HG03025 (cell line): ENCODE measurements around the gene NOTUM.
"Not testable (repeated sequence)": the region's sequence is repeated elsewhere in the genome, so short reads cannot be mapped to it uniquely, and the experiment has no call there.

Experiments used
- ATAC-seq: cut with Tn5 transposase; IDR thresholded peaks from one replicate; pipeline ENCODE4 v1.9.1; 2021; ENCODE audit warnings: mild to moderate bottlenecking, moderate library complexity; ENCODE audit not compliant: unreplicated experiment, low FRiP score

The NOTUM gene

GRCh38 chr17:81959362-81960129 lies 1.4 kb downstream of the NOTUM start:
- no peak for ATAC-seq

- no peak for ATAC-seq
Measured at GRCh38 chr17:81958633-81959342, 2.2 kb downstream of the NOTUM start.

- ATAC-seq: no peak
Measured at GRCh38 chr17:81957691-81958432, 3.1 kb downstream of the NOTUM start.

- ATAC-seq: no peak
Measured at GRCh38 chr17:81956607-81957589, 4.1 kb downstream of the NOTUM start.

- ATAC-seq: no peak
Measured at GRCh38 chr17:81955756-81956544, 5.0 kb downstream of the NOTUM start.

- no peak for ATAC-seq
Measured at GRCh38 chr17:81955058-81955681, 5.8 kb downstream of the NOTUM start.

GRCh38 chr17:81954131-81955057 lies 6.6 kb downstream of the NOTUM start:
- no peak for ATAC-seq

- not testable (repeated sequence) for ATAC-seq
Measured at GRCh38 chr17:81953443-81953842, 7.5 kb downstream of the NOTUM start.

- ATAC-seq: no peak
Measured at GRCh38 chr17:81952792-81953228, 8.2 kb downstream of the NOTUM start.

GRCh38 chr17:81951785-81952684 lies 9.0 kb downstream of the NOTUM start:
- ATAC-seq: no peak

GRCh38 chr17:81950501-81950900 lies 10.5 kb downstream of the NOTUM start:
- ATAC-seq: no peak

GRCh38 chr17:81948635-81949378 lies 12.2 kb downstream of the NOTUM start:
- ATAC-seq: no peak

GRCh38 chr17:81947189-81947588 lies 13.8 kb downstream of the NOTUM start, which contains the start of gene MYADML2:
Gene MYADML2, minus strand, starts transcription at chr17:81947233. Its CDS starts 5,492 bp downstream, at chr17:81941741.
- ATAC-seq: no peak

- ATAC-seq: no peak
Measured at GRCh38 chr17:81944858-81945257, 16.1 kb downstream of the NOTUM start.

GRCh38 chr17:81942167-81942553 lies 18.8 kb downstream of the NOTUM start:
- ATAC-seq: no peak
